Measurements from ENCODE around the gene LRRC8E. TPM values are rescaled to one million over a fixed set of nuclear protein-coding genes. Genes with fewer than 3 reads are reported as not detected.
A peak's percentile ranks its signal among the peaks of the same experiment; 100 is the strongest.

LRRC8E gene
- total RNA-seq, 2 experiments from 2014 or later = not detected

- H3K27me3 Mint-ChIP-seq = peaks cover 37% of the 10 kb centered on the region
- no peaks in the 10 kb centered on the region for H3K9me3 Mint-ChIP-seq
- no peak overlapping the region for H3K27ac Mint-ChIP-seq
- ChIA-PET CTCF (interaction anchor here (0.6 to 3.3 kb wide), 11 partner anchors 9 to 662 kb away, joined by 3 to 19 read pairs (median 10); partner anchors contain the start of genes LRRC8E, MAP2K7, TIMM44 and TRAPPC5), POLR2A (no interaction called here)
- no peak for DNase-seq
- H3K4me3 Mint-ChIP-seq = peak overlapping the region; percentile 19
- peaks cover 8% of the 10 kb centered on the region for H3K36me3 Mint-ChIP-seq (ENCODE audit: low read depth)
- peaks cover 36% of the 10 kb centered on the region for H3K4me1 Mint-ChIP-seq
These were observed 30.5 kb downstream of the LRRC8E start for GRCh38 chr19:7918615-7919421.

GRCh38 chr19:7919610-7920518 lies 31.6 kb downstream of the LRRC8E start, which contains the start of gene SNAPC2:
TSS of gene SNAPC2 (plus strand) at chr19:7920338. CDS start at chr19:7920367, 29 bp downstream.
- H3K27ac Mint-ChIP-seq = peak within 1 kb of the TSS; percentile 94
- ChIA-PET POLR2A (interaction anchor here (1.0 to 1.4 kb wide), 2 partner anchors 9 to 24 kb away, joined by 3 read pairs; partner anchors contain the start of gene TIMM44), CTCF (interaction anchor here (1.1 to 3.3 kb wide), 8 partner anchors 9 to 239 kb away, joined by 3 to 19 read pairs (median 9); partner anchors contain the start of genes MAP2K7, TIMM44 and TRAPPC5)
- peaks cover 38% of the 10 kb centered on the region for H3K4me1 Mint-ChIP-seq
- peak; percentile 97 for DNase-seq
- H3K9me3 Mint-ChIP-seq = no peaks in the 10 kb centered on the region
- peaks cover 35% of the 10 kb centered on the region for H3K27me3 Mint-ChIP-seq
- peak within 1 kb of the TSS; percentile 87 for H3K4me3 Mint-ChIP-seq
- H3K36me3 Mint-ChIP-seq (ENCODE audit: low read depth) = peaks cover 8% of the 10 kb centered on the region

GRCh38 chr19:7920519-7921301 lies 32.4 kb downstream of the LRRC8E start:
- Mint-ChIP-seq H3K4me3 (peak overlapping the region; percentile 87), H3K27me3 (peaks cover 27% of the 10 kb centered on the region), H3K4me1 (peaks cover 37% of the 10 kb centered on the region), H3K9me3 (no peaks in the 10 kb centered on the region), H3K27ac (peak overlapping the region; percentile 94), H3K36me3 (ENCODE audit: low read depth) (peaks cover 8% of the 10 kb centered on the region)
- DNase-seq = peak; percentile 99
- POLR2A ChIA-PET = interaction anchor here (1.0 to 1.4 kb wide), 2 partner anchors 9 to 23 kb away, joined by 3 read pairs; partner anchors contain the start of gene TIMM44
- CTCF ChIA-PET = interaction anchor here (1.1 to 3.3 kb wide), 8 partner anchors 9 to 240 kb away, joined by 3 to 19 read pairs (median 9); partner anchors contain the start of genes MAP2K7, TIMM44 and TRAPPC5

- CTCF ChIA-PET = interaction anchor here (1.1 to 2.8 kb wide), 5 partner anchors 18 to 52 kb away, joined by 3 to 19 read pairs (median 13); partner anchors contain the start of genes MAP2K7 and TIMM44
- Mint-ChIP-seq H3K4me1 (peaks cover 40% of the 10 kb centered on the region), H3K9me3 (no peaks in the 10 kb centered on the region), H3K27me3 (peaks cover 23% of the 10 kb centered on the region), H3K27ac (peak overlapping the region; percentile 94), H3K36me3 (ENCODE audit: low read depth) (peaks cover 8% of the 10 kb centered on the region), H3K4me3 (peak overlapping the region; percentile 87)
- POLR2A ChIA-PET = interaction anchor here (1.0 to 1.4 kb wide), 2 partner anchors 8 to 22 kb away, joined by 3 read pairs; partner anchors contain the start of gene TIMM44
- DNase-seq = no peak
These were observed 33.1 kb downstream of the LRRC8E start for GRCh38 chr19:7921302-7921966.

- H3K4me3 Mint-ChIP-seq = peak overlapping the region; percentile 30
- no peak for DNase-seq
- H3K27ac Mint-ChIP-seq = no peak overlapping the region
- ChIA-PET CTCF (interaction anchor here (1.5 to 2.8 kb wide), 2 partner anchors 22 to 53 kb away, joined by 5 to 13 read pairs; partner anchors contain the start of gene TIMM44), POLR2A (no interaction called here)
- peaks cover 37% of the 10 kb centered on the region for H3K4me1 Mint-ChIP-seq
- peaks cover 19% of the 10 kb centered on the region for H3K27me3 Mint-ChIP-seq
- H3K36me3 Mint-ChIP-seq (ENCODE audit: low read depth) = peaks cover 8% of the 10 kb centered on the region
- H3K9me3 Mint-ChIP-seq = no peaks in the 10 kb centered on the region
These were observed 33.9 kb downstream of the LRRC8E start for GRCh38 chr19:7921967-7922835.

DNA sequence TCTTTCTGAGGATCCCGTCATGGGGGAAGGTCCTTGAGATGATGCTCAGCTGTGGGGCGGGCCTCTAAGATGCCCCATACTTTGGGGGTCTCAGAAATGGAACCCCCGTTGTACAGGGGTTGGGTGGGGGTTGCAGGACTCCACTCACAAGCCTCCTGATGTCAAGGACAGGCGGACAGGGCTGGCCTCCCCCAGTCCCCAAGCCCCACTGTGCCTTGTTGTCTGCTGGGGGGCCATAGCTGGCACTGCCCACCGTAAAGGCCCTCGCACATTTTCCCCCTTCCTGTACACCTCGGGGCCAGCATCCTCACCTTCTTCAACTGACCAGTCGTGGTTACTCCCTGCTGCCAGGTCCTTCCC lies 34.5 kb downstream of the LRRC8E start:
- CTCF ChIA-PET = interaction anchor here (1.5 to 1.7 kb wide), 2 partner anchors 21 to 53 kb away, joined by 5 to 6 read pairs; partner anchors contain the start of gene TIMM44
- H3K27me3 Mint-ChIP-seq = peaks cover 16% of the 10 kb centered on the region
- peaks cover 36% of the 10 kb centered on the region for H3K4me1 Mint-ChIP-seq
- peaks cover 8% of the 10 kb centered on the region for H3K36me3 Mint-ChIP-seq (ENCODE audit: low read depth)
- POLR2A ChIA-PET = no interaction called here
- H3K4me3 Mint-ChIP-seq = peak overlapping the region; percentile 25
- H3K27ac Mint-ChIP-seq = no peak overlapping the region
- DNase-seq = no peak
- H3K9me3 Mint-ChIP-seq = no peaks in the 10 kb centered on the region

DNA sequence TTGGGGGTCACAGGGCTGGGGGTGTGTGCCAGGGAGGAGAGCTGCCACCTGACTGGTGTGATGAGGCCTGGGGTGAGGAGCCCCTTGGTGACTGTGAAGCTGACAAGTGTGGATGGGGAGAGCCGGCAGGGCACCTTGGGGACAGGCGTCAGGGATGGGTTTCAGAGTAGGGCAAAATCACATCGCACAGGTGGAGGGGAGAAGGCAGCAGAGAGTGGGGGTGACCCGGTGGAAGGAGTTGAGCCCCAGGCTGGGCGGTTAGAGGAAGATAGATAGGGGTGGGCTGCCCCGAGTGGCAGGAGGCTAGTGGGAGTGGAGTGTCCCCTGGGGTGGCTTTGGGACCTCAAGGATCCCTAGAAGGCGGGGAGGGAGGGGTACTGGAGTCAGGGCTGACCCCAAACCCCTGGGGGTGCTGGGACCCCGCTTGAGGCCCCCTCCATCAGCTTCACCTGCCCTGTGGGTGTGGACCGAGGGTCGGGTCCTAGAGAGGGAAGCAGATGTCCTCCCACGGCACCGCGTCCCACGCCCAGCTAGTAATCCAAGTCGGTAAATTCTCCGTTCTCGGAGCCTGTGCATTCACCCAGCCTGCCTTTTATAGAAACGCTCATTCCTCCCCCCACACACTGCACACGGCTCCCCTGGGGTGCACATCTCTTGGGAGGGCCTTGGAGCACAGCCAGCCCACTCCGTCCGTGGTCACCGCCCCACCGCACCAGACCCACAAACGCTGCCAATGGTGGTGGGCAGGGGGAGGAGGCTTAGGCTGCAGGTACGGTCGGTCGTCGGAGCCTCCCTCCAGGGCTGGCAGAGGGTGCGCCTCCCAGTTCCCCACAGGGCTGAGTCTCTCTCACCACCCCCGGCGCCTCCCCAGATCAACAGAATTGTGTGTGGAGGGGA lies 35.2 kb downstream of the LRRC8E start:
- H3K36me3 Mint-ChIP-seq (ENCODE audit: low read depth) = peaks cover 8% of the 10 kb centered on the region
- POLR2A ChIA-PET = no interaction called here
- H3K4me1 Mint-ChIP-seq = peaks cover 31% of the 10 kb centered on the region
- peak overlapping the region; percentile 25 for H3K4me3 Mint-ChIP-seq
- CTCF ChIA-PET = interaction anchor here (1.7 kb wide), 1 partner anchor 54 kb away, joined by 6 read pairs; no protein-coding TSS in a partner anchor
- no peaks in the 10 kb centered on the region for H3K9me3 Mint-ChIP-seq
- peaks cover 9% of the 10 kb centered on the region for H3K27me3 Mint-ChIP-seq
- DNase-seq = no peak
- H3K27ac Mint-ChIP-seq = no peak overlapping the region

DNA sequence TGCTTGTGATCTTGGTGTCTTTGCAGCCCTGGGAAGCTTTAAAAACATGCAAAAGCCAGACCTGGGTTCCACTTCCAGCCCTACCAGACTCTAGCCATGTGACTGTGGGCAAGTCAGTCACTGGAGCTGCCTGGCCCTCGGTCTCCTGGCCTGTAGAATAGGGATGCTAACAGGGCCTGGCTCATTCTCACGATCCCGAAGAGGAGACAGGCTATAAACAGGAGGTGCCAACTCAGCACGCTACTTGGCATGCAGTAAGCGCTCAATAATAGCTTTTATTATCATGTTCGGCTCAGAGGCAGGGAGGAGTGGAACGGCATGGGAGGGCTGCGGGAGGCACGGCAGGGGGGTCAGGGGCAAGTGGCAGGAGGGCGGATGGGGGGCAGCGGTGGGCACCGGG lies 35.9 kb downstream of the LRRC8E start:
- Mint-ChIP-seq H3K9me3 (no peaks in the 10 kb centered on the region), H3K36me3 (ENCODE audit: low read depth) (peaks cover 8% of the 10 kb centered on the region), H3K27ac (no peak overlapping the region), H3K27me3 (peaks cover 6% of the 10 kb centered on the region), H3K4me1 (peaks cover 31% of the 10 kb centered on the region), H3K4me3 (no peak overlapping the region)
- POLR2A ChIA-PET = no interaction called here
- no peak for DNase-seq
- CTCF ChIA-PET = interaction anchor here (1.7 kb wide), 1 partner anchor 55 kb away, joined by 6 read pairs; no protein-coding TSS in a partner anchor

DNA sequence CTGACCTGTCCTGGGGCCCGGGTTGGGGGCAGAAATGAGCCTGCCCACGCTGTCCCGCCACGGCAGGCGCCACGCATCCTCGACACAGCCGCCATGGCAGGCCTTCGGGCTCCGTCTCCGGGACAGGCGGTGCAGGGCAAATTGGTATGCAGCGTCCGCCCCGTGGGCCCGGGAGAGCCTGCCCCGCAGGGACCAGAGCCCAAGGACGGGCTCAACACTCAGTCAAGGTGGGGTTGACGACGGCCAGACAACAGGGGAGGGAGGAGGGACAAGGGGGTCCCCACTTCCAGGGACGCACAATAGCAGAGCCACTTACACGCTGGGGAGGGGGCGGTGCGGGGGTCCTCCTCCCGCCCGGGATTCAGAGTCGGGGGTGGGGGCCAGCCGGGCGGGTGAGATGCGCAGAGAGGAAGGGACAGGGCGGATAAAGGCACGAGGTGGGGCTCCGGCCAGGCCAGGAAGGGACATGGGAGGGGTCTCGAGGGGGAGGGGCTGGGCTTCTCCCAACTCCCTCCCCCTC lies 36.4 kb downstream of the LRRC8E start:
- Mint-ChIP-seq H3K27ac (no peak overlapping the region), H3K36me3 (ENCODE audit: low read depth) (peaks cover 8% of the 10 kb centered on the region), H3K4me3 (peak overlapping the region; percentile 25), H3K9me3 (no peaks in the 10 kb centered on the region), H3K27me3 (peaks cover 4% of the 10 kb centered on the region), H3K4me1 (peaks cover 27% of the 10 kb centered on the region)
- CTCF ChIA-PET = interaction anchor here (1.7 kb wide), 1 partner anchor 55 kb away, joined by 6 read pairs; no protein-coding TSS in a partner anchor
- POLR2A ChIA-PET = no interaction called here
- no peak for DNase-seq

All from activated CD4-positive, alpha-beta T cell treated with anti-CD3 and anti-CD28 coated beads, Interleukin-2, amount 10 ng/mL, durations not matched to agents 7 days and 5 days (primary cell).